H1 (cell line): Measurements from ENCODE around the gene C3orf49. TPM values are rescaled to one million over a fixed set of nuclear protein-coding genes. Genes with fewer than 3 reads are reported as not detected.

Source experiments
- CTCF ChIA-PET: fragments of 300-600 bp; sonication (Branson Sonifier 250); formaldehyde crosslinking; loops from one replicate; lab custom pipeline; 2021; ENCODE audit not compliant: partially characterized antibody; lab: Charles Lee
- POLR2A ChIA-PET: fragments of 300-600 bp; sonication (Branson Sonifier 250); formaldehyde crosslinking; loops from one replicate; lab custom pipeline; 2021; ENCODE audit warnings: inconsistent platforms; ENCODE audit not compliant: partially characterized antibody; lab: Charles Lee
- DNase-seq, 2 experiments: peaks; one replicate each; pipeline versions ENCODE4 v3.0.0 to v3.0.0-alpha.2; 2010 to 2022; ENCODE audit warnings: low spot score in 2 of 2, low read depth in 1 of 2, mixed read lengths in 1 of 2
- FAIRE-seq: peaks from 2 replicates; lab custom pipeline; 2011; peaks lifted over from hg19 to GRCh38; lab: Jason Lieb, UNC
- H2AFZ ChIP-seq: 2 replicates; pipeline ENCODE4 v1.8.1; 2012; ENCODE audit warnings: low read length, inconsistent platforms
- H2AK5ac ChIP-seq: 2 replicates; pipeline ENCODE4 v1.6.1; 2013; ENCODE audit warnings: low read depth, low read length
- H2BK120ac ChIP-seq: replicated peaks from 2 replicates; pipeline ENCODE3; 2013; ENCODE audit warnings: low read depth, low read length, inconsistent platforms
- H2BK12ac ChIP-seq: 2 replicates; pipeline ENCODE4 v1.6.1; 2013; ENCODE audit warnings: low read depth, low read length
- H2BK15ac ChIP-seq: 2 replicates; pipeline ENCODE4 v1.6.1; 2013; ENCODE audit warnings: low read length
- H2BK20ac ChIP-seq: 2 replicates; pipeline ENCODE4 v1.6.1; 2013; ENCODE audit warnings: low read length
- H2BK5ac ChIP-seq: 2 replicates; pipeline ENCODE4 v1.6.1; 2013; ENCODE audit warnings: low read depth, low read length
- H3K14ac ChIP-seq: 2 replicates; pipeline ENCODE4 v1.6.1; 2013; ENCODE audit warnings: inconsistent platforms; ENCODE audit not compliant: insufficient read length
- H3K18ac ChIP-seq: 2 replicates; pipeline ENCODE4 v1.6.1; 2013; ENCODE audit warnings: low read length; ENCODE audit errors: extremely low read depth
- H3K23ac ChIP-seq: 2 replicates; pipeline ENCODE4 v1.6.1; 2013; ENCODE audit warnings: inconsistent platforms; ENCODE audit not compliant: insufficient read length
- H3K23me2 ChIP-seq: 2 replicates; pipeline ENCODE4 v1.6.1; 2013; ENCODE audit warnings: low read depth, low read length
- H3K27ac ChIP-seq: 2 replicates; pipeline ENCODE4 v1.6.1; 2011; ENCODE audit warnings: low read depth, low read length, inconsistent platforms
- H3K27me3 ChIP-seq, 4 experiments: replicated peaks in 1 of 4; 1 replicate in 1 of 4; 2 replicates in 3 of 4; pipeline versions ENCODE4 v1.6.1 to v1.8.1; 2011 to 2013; ENCODE audit warnings: low read length in 3 of 4, mild to moderate bottlenecking in 3 of 4, inconsistent platforms in 2 of 4, mixed read lengths in 2 of 4, moderate library complexity in 1 of 4; ENCODE audit not compliant: control insufficient read depth in 3 of 4, insufficient read depth in 3 of 4; ENCODE audit errors: extremely low read depth in 1 of 4
- H3K36me3 ChIP-seq, 4 experiments: 2 replicates each; pipeline versions ENCODE4 v1.6.1 to v1.8.1; 2011 to 2013; ENCODE audit warnings: mild to moderate bottlenecking in 4 of 4, low read length in 3 of 4, moderate library complexity in 2 of 4, control low read depth in 1 of 4, inconsistent platforms in 1 of 4; ENCODE audit not compliant: insufficient read depth in 4 of 4, control insufficient read depth in 2 of 4
- H3K4ac ChIP-seq: replicated peaks from 2 replicates; pipeline ENCODE3; 2013; ENCODE audit warnings: low read length, low read depth, mixed read lengths, inconsistent platforms; ENCODE audit not compliant: insufficient read length
- H3K4me1 ChIP-seq, 4 experiments: replicated peaks in 1 of 4; 1 replicate in 1 of 4; 2 replicates in 3 of 4; pipeline versions ENCODE4 v1.6.1 to v1.8.1; 2011 to 2013; ENCODE audit warnings: low read length in 3 of 4, inconsistent platforms in 2 of 4, mixed read lengths in 1 of 4; ENCODE audit not compliant: insufficient read depth in 4 of 4, control insufficient read depth in 3 of 4
- H3K4me2 ChIP-seq, 2 experiments: 2 replicates each; pipeline versions ENCODE4 v1.6.1 to v1.8.1; 2011 to 2013; ENCODE audit warnings: low read depth in 2 of 2, low read length in 2 of 2, control low read depth in 1 of 2, inconsistent platforms in 1 of 2, mild to moderate bottlenecking in 1 of 2; ENCODE audit not compliant: insufficient read depth in 1 of 2
- H3K4me3 ChIP-seq, 4 experiments: fragments of 200-600, 300-600 bp in 1 of 4; sonication (generic), shearing (Covaris generic), sonication (Bioruptor Twin) in 1 of 4; 2 replicates each; pipeline versions ENCODE4 v1.5.1 to v1.8.1; 2011 to 2016; ENCODE audit warnings: low read length in 4 of 4, low read depth in 3 of 4, control low read depth in 2 of 4, inconsistent platforms in 2 of 4, mild to moderate bottlenecking in 2 of 4, mixed read lengths in 1 of 4, moderate library complexity in 1 of 4; ENCODE audit not compliant: insufficient read depth in 2 of 4; ENCODE audit errors: extremely low read depth in 1 of 4
- H3K56ac ChIP-seq: replicated peaks from 2 replicates; pipeline ENCODE3; 2013; ENCODE audit warnings: low read depth, mild to moderate bottlenecking, mixed read lengths, low read length, inconsistent platforms; ENCODE audit not compliant: insufficient read length
- H3K79me1 ChIP-seq: 2 replicates; pipeline ENCODE4 v1.6.1; 2013; ENCODE audit warnings: low read depth, low read length, control low read depth
- H3K79me2 ChIP-seq, 2 experiments: 2 replicates each; pipeline versions ENCODE4 v1.6.1 to v1.8.1; 2012 to 2013; ENCODE audit warnings: low read length in 2 of 2, mild to moderate bottlenecking in 2 of 2, inconsistent platforms in 1 of 2; ENCODE audit not compliant: insufficient read depth in 2 of 2, control insufficient read depth in 1 of 2
- H3K9ac ChIP-seq, 4 experiments: replicated peaks in 1 of 4; 1 replicate in 1 of 4; 2 replicates in 3 of 4; pipeline versions ENCODE4 v1.6.1 to v1.8.1; 2011 to 2013; ENCODE audit warnings: low read depth in 3 of 4, low read length in 3 of 4, control low read depth in 2 of 4, mild to moderate bottlenecking in 2 of 4, moderate library complexity in 2 of 4, inconsistent platforms in 1 of 4; ENCODE audit errors: extremely low read depth in 1 of 4
- H3K9me3 ChIP-seq, 2 experiments: 2 replicates each; pipeline versions ENCODE4 v1.6.1 to v1.8.1; 2012 to 2013; ENCODE audit warnings: mild to moderate bottlenecking in 2 of 2, moderate library complexity in 2 of 2, control low read depth in 1 of 2, inconsistent platforms in 1 of 2, low read depth in 1 of 2, low read length in 1 of 2, mixed read lengths in 1 of 2; ENCODE audit not compliant: insufficient read depth in 2 of 2
- H4K20me1 ChIP-seq, 2 experiments: replicated peaks in 1 of 2; 2 replicates each; pipeline versions ENCODE3 to v1.8.1; 2011 to 2013; ENCODE audit warnings: inconsistent platforms in 2 of 2, low read length in 2 of 2, mild to moderate bottlenecking in 1 of 2; ENCODE audit not compliant: insufficient read depth in 2 of 2, control insufficient read depth in 1 of 2
- H4K5ac ChIP-seq: 2 replicates; pipeline ENCODE4 v1.6.1; 2013; ENCODE audit warnings: low read length, low read depth, mixed read lengths, inconsistent platforms; ENCODE audit not compliant: insufficient read length
- H4K8ac ChIP-seq: 2 replicates; pipeline ENCODE4 v1.8.0; 2013; ENCODE audit warnings: mild to moderate bottlenecking, moderate library complexity, low read length, inconsistent platforms; ENCODE audit not compliant: insufficient read depth; ENCODE audit errors: extremely low read depth
- H4K91ac ChIP-seq: replicated peaks from 2 replicates; pipeline ENCODE3; 2013; ENCODE audit warnings: low read length, mixed read lengths, inconsistent platforms; ENCODE audit not compliant: insufficient read length
- POLR2A ChIP-seq, 2 experiments: IDR thresholded peaks; 1 replicate in 1 of 2; 2 replicates in 1 of 2; pipeline ENCODE4 v1.6.1; 2011; ENCODE audit warnings: low read depth in 2 of 2, low read length in 2 of 2, mild to moderate bottlenecking in 2 of 2; ENCODE audit errors: control extremely low read depth in 1 of 2
- RBBP5 ChIP-seq: IDR thresholded peaks from 2 replicates; pipeline ENCODE4 v1.7.1; 2012; ENCODE audit warnings: low read depth, mild to moderate bottlenecking, inconsistent platforms, low read length, moderate library complexity, borderline replicate concordance
- USF2 ChIP-seq: IDR thresholded peaks from 2 replicates; pipeline ENCODE4 v1.6.1; 2011; ENCODE audit warnings: low read length, improper control_type of control experiment
- WGBS, 2 experiments: shearing (Covaris generic) in 1 of 2; methylation state at CpG; one replicate each; pipeline versions ENCODE4 v1.1.6 to v1.1.7; 2013 to 2015; ENCODE audit warnings: low lambda C conversion rate in 2 of 2, mixed read lengths in 2 of 2, inconsistent platforms in 1 of 2, low coverage in 1 of 2, missing lambda C conversion rate in 1 of 2; ENCODE audit not compliant: insufficient replicate concordance in 2 of 2, insufficient coverage in 1 of 2, insufficient read length in 1 of 2; ENCODE audit errors: extremely low coverage in 1 of 2, missing lambda C conversion rate in 1 of 2; 5-methylcytosine and 5-hydroxymethylcytosine counted together
- polyA plus RNA-seq, 7 experiments: library from polyadenylated mRNA; depleted of rRNA in 3 of 7; stranded (reverse) in 5 of 7; unstranded in 2 of 7; fragments of >200 nt in 5 of 7; fragments of 200-250 nt in 2 of 7; gene quantifications; 1 replicate in 5 of 7; 2 replicates in 1 of 7; 4 replicates in 1 of 7; pipeline versions ENCODE4 v1.2.1 to v1.2.3, GENCODE V29; 2011 to 2013; ENCODE audit warnings: missing spikeins in 2 of 7, mixed read lengths in 2 of 7
- total RNA-seq: library from RNA; stranded (reverse); fragmentation: NEBNext Ultra II Directional; extraction: Animal tissue kit (Norgen Biotek cat#: 25700); gene quantifications from 2 replicates; pipeline ENCODE4 v1.2.1, GENCODE V29; 2021

The C3orf49 gene
- total and polyA plus RNA-seq, 2 of the 8 experiments (the other 6 are each of a cell fraction or from before 2014, with no cell fraction given), result not detected

DNA sequence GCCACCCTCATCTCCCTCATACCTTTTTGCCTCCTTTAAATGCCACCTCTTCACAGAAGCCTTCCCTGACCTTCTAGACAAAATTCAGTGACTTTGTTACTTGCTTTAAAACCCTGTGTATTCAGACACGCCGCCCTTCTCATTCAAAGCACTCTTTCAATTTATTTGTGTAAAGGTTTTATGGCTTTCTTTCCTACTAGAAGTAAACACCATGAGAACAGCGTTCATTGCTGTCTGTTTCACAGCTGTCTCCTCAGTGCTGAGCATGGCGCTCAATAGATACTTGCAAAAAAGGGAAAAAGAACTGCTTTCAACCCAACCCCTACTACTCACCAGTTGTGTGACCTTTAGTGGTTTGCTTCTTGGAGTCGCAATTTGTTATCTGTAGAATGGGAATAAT, 61.6 kb downstream of the C3orf49 start:
- H2AFZ ChIP-seq, result no peak overlapping the region
- no peak overlapping the region for H3K27ac ChIP-seq
- no peak overlapping the region for H4K5ac ChIP-seq
- H3K36me3 ChIP-seq, result no peaks in the 10 kb centered on the region
- DNase-seq, result no peak
- no peak overlapping the region for H3K14ac ChIP-seq
- H3K56ac ChIP-seq, result no peak overlapping the region
- peaks cover 0 to 32% of the 10 kb centered on the region in 2 experiments; a peak in 3 of 4 replicates for H3K79me2 ChIP-seq
- FAIRE-seq, result no peak
- no peak overlapping the region for H2BK120ac ChIP-seq
- no peak overlapping the region for H3K4me3 ChIP-seq
- no peak overlapping the region for H3K23ac ChIP-seq
- no peak overlapping the region for H2AK5ac ChIP-seq
- H4K8ac ChIP-seq, result no peak overlapping the region
- peaks cover 1% of the 10 kb centered on the region; the same call in 1 of the 2 replicates for H3K23me2 ChIP-seq
- WGBS, 2 experiments, result 85% methylated on average over 5 of the region's 5 CpGs; no CpG with 5 or more reads in 1 of the 2 experiments
- no peak overlapping the region for H2BK5ac ChIP-seq
- H2BK20ac ChIP-seq, result no peak overlapping the region
- no peak overlapping the region for H3K4ac ChIP-seq
- H2BK15ac ChIP-seq, result no peak overlapping the region
- TF ChIP-seq POLR2A (IDR thresholded peaks at IDR 0.05; ENCODE audit: control extremely low read depth in 1 of 2, low read depth in 2 of 2, low read length in 2 of 2) (no peak), RBBP5 (no peak), USF2 (no peak)
- POLR2A ChIA-PET, result no interaction called here
- H3K27me3 ChIP-seq, result no peaks in the 10 kb centered on the region
- no peak overlapping the region for H3K9ac ChIP-seq
- no peak overlapping the region for H3K18ac ChIP-seq
- H4K20me1 ChIP-seq, result peaks cover 2 to 3% of the 10 kb centered on the region in 2 experiments
- no peak overlapping the region for H2BK12ac ChIP-seq
- no peaks in the 10 kb centered on the region for H3K9me3 ChIP-seq
- peaks cover 2 to 9% (median 7%) of the 10 kb centered on the region in 4 experiments; a peak in 5 of 7 replicates for H3K4me1 ChIP-seq
- H3K4me2 ChIP-seq, result no peak overlapping the region
- H3K79me1 ChIP-seq, result no peaks in the 10 kb centered on the region; the same call in none of the 2 replicates
- CTCF ChIA-PET, result no interaction called here
- no peak overlapping the region for H4K91ac ChIP-seq
